ENCODE results near the gene PTPRCAP. TPM values are rescaled to one million over a fixed set of nuclear protein-coding genes. Genes with fewer than 3 reads are reported as not detected.

PTPRCAP gene
- total and polyA plus RNA-seq, 9 of the 15 experiments (the other 6 are each of a cell fraction or from before 2014, with no cell fraction given): 0.22 to 2.0 (median 1.1) TPM; not detected in 4

DNA sequence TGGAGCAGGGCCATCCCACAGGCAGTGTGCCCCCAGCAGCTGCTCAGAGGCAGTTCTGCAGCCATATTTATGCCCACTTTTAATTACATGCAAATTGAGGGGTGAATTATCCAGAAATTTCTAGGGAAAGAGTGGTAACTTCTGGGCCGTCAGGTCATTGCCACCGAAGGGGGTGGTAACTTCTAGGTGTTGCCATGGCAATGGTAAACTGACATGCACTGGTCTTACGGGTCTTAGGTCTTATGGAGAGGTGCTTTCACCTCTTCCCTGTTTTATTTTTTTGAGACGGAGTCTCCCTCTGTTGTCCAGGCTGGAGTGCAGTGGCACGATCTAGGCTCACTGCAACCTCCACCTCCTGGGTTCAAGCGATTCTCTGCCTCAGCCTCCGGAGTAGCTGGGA, 35.4 kb upstream of the PTPRCAP start:
- H3K4me3 ChIP-seq: no peak overlapping the region
- H3K79me2 ChIP-seq (ENCODE audit: control insufficient read depth, insufficient read depth, low read length): peaks cover 4% of the 10 kb centered on the region; the same call in 1 of the 3 replicates
- H3K9me1 ChIP-seq (ENCODE audit: control insufficient read depth, insufficient read depth, low read length): no peaks in the 10 kb centered on the region
- TF ChIP-seq ZNF274 (IDR thresholded peaks at IDR 0.05; ENCODE audit: borderline replicate concordance, low read depth, low read length): no peak
- TF ChIP-seq, protein P1, sequence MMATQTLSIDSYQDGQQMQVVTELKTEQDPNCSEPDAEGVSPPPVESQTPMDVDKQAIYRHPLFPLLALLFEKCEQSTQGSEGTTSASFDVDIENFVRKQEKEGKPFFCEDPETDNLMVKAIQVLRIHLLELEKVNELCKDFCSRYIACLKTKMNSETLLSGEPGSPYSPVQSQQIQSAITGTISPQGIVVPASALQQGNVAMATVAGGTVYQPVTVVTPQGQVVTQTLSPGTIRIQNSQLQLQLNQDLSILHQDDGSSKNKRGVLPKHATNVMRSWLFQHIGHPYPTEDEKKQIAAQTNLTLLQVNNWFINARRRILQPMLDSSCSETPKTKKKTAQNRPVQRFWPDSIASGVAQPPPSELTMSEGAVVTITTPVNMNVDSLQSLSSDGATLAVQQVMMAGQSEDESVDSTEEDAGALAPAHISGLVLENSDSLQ (IDR thresholded peaks at IDR 0.05): peak; percentile 70
- TF ChIP-seq RFX1 (IDR thresholded peaks at IDR 0.05): peak; percentile 82; the same call in 1 of the 2 replicates
- no TSS peak for BruUV-seq (replicated peaks)
- FAIRE-seq (no peak), DNase-seq (ENCODE audit: extremely low read depth in 1 of 4, low spot score in 3 of 4) (no peak), ATAC-seq (no peak)
- H3K9me3 ChIP-seq (replicated peaks; ENCODE audit: control insufficient read depth, insufficient read depth, low read depth, low read length): no peaks in the 10 kb centered on the region; the same call in 1 of the 2 replicates
- no peaks in the 10 kb centered on the region for H3K36me3 ChIP-seq (ENCODE audit: control insufficient read depth, insufficient read depth, low read length)
- 78% methylated on average over 7 of the region's 7 CpGs for WGBS (ENCODE audit: insufficient coverage, low coverage, missing lambda C conversion rate)
- in situ Hi-C loops (cut with MboI): no loop called here
- ChIA-PET POLR2A (interaction anchor here (0.9 kb wide), 1 partner anchor 135 kb away, joined by 3 read pairs; no protein-coding TSS in a partner anchor), CTCF (ENCODE audit: low intra/inter-chr PET ratio) (no interaction called here)
- intact Hi-C loops (cut with micrococcal nuclease): loop anchor here (5.0 kb wide), 1 partner anchor 34 kb away; the partner anchor contains the start of genes CDK2AP2 and PITPNM1
- H3K4me1 ChIP-seq (replicated peaks in 1 of 2; ENCODE audit: control insufficient read depth in 2 of 2, insufficient read depth in 2 of 2, low read length in 2 of 2): peaks cover 14 to 36% of the 10 kb centered on the region in 2 experiments; a peak in 4 of 5 replicates
- H3K9ac ChIP-seq (ENCODE audit: insufficient read depth in 1 of 2, low read depth in 2 of 2, low read length in 2 of 2): peak overlapping the region in 1 of 2 experiments; percentile 53; a peak in 1 of 4 replicates
- no peaks in the 10 kb centered on the region for H3K27me3 ChIP-seq (ENCODE audit: control insufficient read depth in 2 of 2, insufficient read depth in 2 of 2, low read length in 2 of 2)
- H2AFZ ChIP-seq (ENCODE audit: low read depth, low read length): 0 out of 2 replicates have a peak overlapping the region, but pooled peaks have one; percentile 19
- no peak overlapping the region for H3K27ac ChIP-seq (ENCODE audit: extremely low read depth, low read depth, low read length)
- H3K4me2 ChIP-seq (ENCODE audit: insufficient read depth, low read length): no peak overlapping the region
- H4K20me1 ChIP-seq (replicated peaks; ENCODE audit: control insufficient read depth, insufficient read depth, low read length): no peaks in the 10 kb centered on the region
